Calu3 (cell line): ENCODE results near the gene UBE2O. TPM values are rescaled to one million over a fixed set of nuclear protein-coding genes. Genes with fewer than 3 reads are reported as not detected.
A peak's percentile ranks its signal among the peaks of the same experiment; 100 is the strongest.

Experiments used
- BruUV-seq: library from RNA; stranded (reverse); fragments of 400-500 nt; replicated peaks from 2 replicates; lab custom pipeline; 2021; lab: Mats Ljungman, UMichigan
- CTCF ChIA-PET: fragments of 300-600 bp; sonication (Branson Sonifier 250); formaldehyde crosslinking; loops from one replicate; lab custom pipeline; 2022; ENCODE audit warnings: antibody characterized with exemption; lab: Charles Lee
- DNase-seq: peaks from one replicate; pipeline ENCODE4 v3.0.0; 2022
- H3K27ac Mint-ChIP-seq: one replicate; pipeline ENCODE4 v1.8.0; 2022; ENCODE audit warnings: mixed read lengths; ENCODE audit not compliant: unreplicated experiment
- H3K27me3 Mint-ChIP-seq: one replicate; pipeline ENCODE4 v1.8.0; 2022; ENCODE audit warnings: mixed read lengths; ENCODE audit not compliant: unreplicated experiment
- H3K36me3 Mint-ChIP-seq: one replicate; pipeline ENCODE4 v1.8.0; 2022; ENCODE audit warnings: mild to moderate bottlenecking, moderate library complexity, mixed read lengths; ENCODE audit not compliant: insufficient read depth, unreplicated experiment
- H3K4me1 Mint-ChIP-seq: one replicate; pipeline ENCODE4 v1.8.0; 2022; ENCODE audit warnings: mild to moderate bottlenecking, low read depth, mixed read lengths; ENCODE audit not compliant: unreplicated experiment
- H3K4me3 Mint-ChIP-seq: one replicate; pipeline ENCODE4 v1.8.0; 2022; ENCODE audit warnings: mild to moderate bottlenecking, low read depth, moderate library complexity, mixed read lengths; ENCODE audit not compliant: unreplicated experiment
- H3K9me3 Mint-ChIP-seq: one replicate; pipeline ENCODE4 v1.8.0; 2022; ENCODE audit warnings: low read depth, mixed read lengths; ENCODE audit not compliant: unreplicated experiment
- CTCF ChIP-seq: fragments of 200-600 bp; IDR thresholded peaks from one replicate; pipeline ENCODE4 v1.8.0; 2022; ENCODE audit warnings: antibody characterized with exemption; ENCODE audit not compliant: unreplicated experiment
- intact Hi-C: fragments of 100-400 bp; cut with micrococcal nuclease; formaldehyde crosslinking; loops from one replicate; pipeline ENCODE4 v1.10.0; 2022; ENCODE audit not compliant: unreplicated experiment
- total RNA-seq: library from RNA; stranded (reverse); gene quantifications from 2 replicates; pipeline ENCODE4 v1.2.3, GENCODE V29; 2022

The UBE2O gene
- total RNA-seq, 1 experiment from 2014 or later = 29.0 TPM

GRCh38 chr17:76446449-76447231, 6.3 kb downstream of the UBE2O start:
- CTCF ChIA-PET = no interaction called here
- Mint-ChIP-seq H3K4me3 (peak overlapping the region; percentile 39), H3K36me3 (no peaks in the 10 kb centered on the region), H3K9me3 (no peaks in the 10 kb centered on the region), H3K27ac (peak overlapping the region; percentile 33), H3K27me3 (no peaks in the 10 kb centered on the region), H3K4me1 (peaks cover 72% of the 10 kb centered on the region)
- DNase-seq = peak; percentile 22
- no peak for TF ChIP-seq CTCF
- BruUV-seq = no TSS peak
- intact Hi-C loops = no loop called here

GRCh38 chr17:76445697-76446448, 7.1 kb downstream of the UBE2O start:
- no peaks in the 10 kb centered on the region for H3K9me3 Mint-ChIP-seq
- no TSS peak for BruUV-seq
- H3K27me3 Mint-ChIP-seq = no peaks in the 10 kb centered on the region
- CTCF ChIA-PET = interaction anchor here (1.1 to 1.2 kb wide), 2 partner anchors 12 to 28 kb away, joined by 3 to 5 read pairs; no protein-coding TSS in a partner anchor
- DNase-seq = no peak
- no peak for TF ChIP-seq CTCF
- H3K4me1 Mint-ChIP-seq = peaks cover 65% of the 10 kb centered on the region
- intact Hi-C loops = no loop called here
- H3K27ac Mint-ChIP-seq = peak overlapping the region; percentile 33
- no peaks in the 10 kb centered on the region for H3K36me3 Mint-ChIP-seq
- peak overlapping the region; percentile 39 for H3K4me3 Mint-ChIP-seq

GRCh38 chr17:76444518-76445311, 8.2 kb downstream of the UBE2O start:
- no peaks in the 10 kb centered on the region for H3K36me3 Mint-ChIP-seq
- no peak for DNase-seq
- H3K9me3 Mint-ChIP-seq = no peaks in the 10 kb centered on the region
- intact Hi-C loops = no loop called here
- CTCF ChIA-PET = interaction anchor here (1.1 to 1.2 kb wide), 2 partner anchors 13 to 27 kb away, joined by 3 to 5 read pairs; no protein-coding TSS in a partner anchor
- H3K4me3 Mint-ChIP-seq = no peak overlapping the region
- no TSS peak for BruUV-seq
- no peak overlapping the region for H3K27ac Mint-ChIP-seq
- H3K4me1 Mint-ChIP-seq = peaks cover 68% of the 10 kb centered on the region
- TF ChIP-seq CTCF = no peak
- no peaks in the 10 kb centered on the region for H3K27me3 Mint-ChIP-seq
